KG1 (cell line): Measurements from ENCODE around the gene ZNRF3.
"Not testable (repeated sequence)": the region's sequence is repeated elsewhere in the genome, so short reads cannot be mapped to it uniquely, and the experiment has no call there.

Source experiments
- DNase-seq: peaks from one replicate; lab custom pipeline; 2025; lab: John Stamatoyannopoulos, UW

ZNRF3 gene

DNA sequence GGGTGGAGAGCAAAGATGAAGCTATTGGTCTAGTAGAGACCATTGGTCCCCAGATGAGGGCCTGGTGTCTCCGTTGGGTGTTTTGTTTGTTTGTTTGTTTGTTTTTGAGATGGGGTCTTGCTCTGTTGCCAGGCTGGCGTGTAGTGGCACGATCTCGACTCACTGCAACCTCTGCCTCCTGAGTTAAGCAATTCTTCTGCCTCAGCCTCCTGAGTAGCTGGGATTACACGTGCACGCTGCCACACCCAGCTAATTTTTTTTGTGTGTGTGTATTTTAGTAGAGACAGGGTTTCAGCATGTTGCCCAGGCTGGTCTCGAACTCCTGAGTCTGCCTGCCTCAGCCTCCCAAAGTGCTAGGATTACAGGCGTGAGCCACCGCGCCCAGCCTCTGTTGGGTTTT, 25.4 kb downstream of the ZNRF3 start:
- DNase-seq = not testable (repeated sequence)

GRCh38 chr22:28909375-28909774, 26.0 kb downstream of the ZNRF3 start:
- no peak for DNase-seq

- no peak for DNase-seq
These were observed 27.4 kb downstream of the ZNRF3 start for GRCh38 chr22:28910569-28911303.

- no peak for DNase-seq
These were observed 27.9 kb downstream of the ZNRF3 start for GRCh38 chr22:28911304-28911690.

GRCh38 chr22:28911777-28912669, 28.7 kb downstream of the ZNRF3 start:
- no peak for DNase-seq

- no peak for DNase-seq
These were observed 30.8 kb downstream of the ZNRF3 start for GRCh38 chr22:28914201-28914600.

GRCh38 chr22:28915969-28916368, 32.6 kb downstream of the ZNRF3 start:
- DNase-seq = no peak

GRCh38 chr22:28917747-28918549, 34.6 kb downstream of the ZNRF3 start:
- DNase-seq = no peak

- no peak for DNase-seq
These were observed 35.3 kb downstream of the ZNRF3 start for GRCh38 chr22:28918550-28919271.

DNA sequence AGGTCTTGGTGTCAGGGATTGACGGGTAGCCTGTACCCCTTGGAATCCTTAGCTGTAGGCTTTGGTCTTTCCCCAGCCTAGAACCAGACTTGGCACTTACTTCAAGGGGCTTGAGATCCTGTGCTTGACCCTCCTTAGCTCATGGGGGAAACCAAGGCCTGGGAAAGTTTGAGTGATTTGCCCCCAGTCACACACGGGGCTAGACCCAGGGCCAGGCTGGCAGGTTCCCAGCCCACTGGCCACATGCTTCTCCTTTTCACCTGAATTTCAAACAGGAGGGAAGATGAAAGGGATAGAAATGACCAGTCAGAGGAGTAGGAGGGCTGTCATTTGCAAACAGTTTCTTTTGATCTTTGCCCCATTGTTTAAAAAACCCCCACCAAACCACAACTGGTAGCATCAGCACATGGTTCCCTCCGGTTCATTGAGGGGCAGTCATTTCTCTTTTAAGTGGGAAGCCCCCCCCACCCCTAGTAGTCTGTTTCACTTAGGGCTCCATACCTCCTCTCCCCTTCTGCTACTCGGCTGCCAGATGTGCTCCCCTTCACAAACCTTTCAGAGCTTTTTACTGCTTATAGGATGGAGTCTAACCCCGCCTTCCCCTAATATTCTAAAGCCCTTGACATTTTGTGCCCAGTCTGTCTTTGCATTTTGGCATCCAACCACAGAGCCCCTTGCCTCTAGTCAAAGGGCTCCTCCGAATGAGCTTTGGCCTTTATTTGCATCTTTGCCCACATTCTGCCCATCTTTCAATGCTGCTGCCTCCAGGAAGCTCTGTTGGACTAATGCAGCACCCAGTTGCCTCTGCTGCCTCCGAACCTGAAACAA, 37.6 kb downstream of the ZNRF3 start:
- no peak for DNase-seq

- no peak for DNase-seq
These were observed 38.2 kb downstream of the ZNRF3 start for GRCh38 chr22:28921585-28921879.

DNA sequence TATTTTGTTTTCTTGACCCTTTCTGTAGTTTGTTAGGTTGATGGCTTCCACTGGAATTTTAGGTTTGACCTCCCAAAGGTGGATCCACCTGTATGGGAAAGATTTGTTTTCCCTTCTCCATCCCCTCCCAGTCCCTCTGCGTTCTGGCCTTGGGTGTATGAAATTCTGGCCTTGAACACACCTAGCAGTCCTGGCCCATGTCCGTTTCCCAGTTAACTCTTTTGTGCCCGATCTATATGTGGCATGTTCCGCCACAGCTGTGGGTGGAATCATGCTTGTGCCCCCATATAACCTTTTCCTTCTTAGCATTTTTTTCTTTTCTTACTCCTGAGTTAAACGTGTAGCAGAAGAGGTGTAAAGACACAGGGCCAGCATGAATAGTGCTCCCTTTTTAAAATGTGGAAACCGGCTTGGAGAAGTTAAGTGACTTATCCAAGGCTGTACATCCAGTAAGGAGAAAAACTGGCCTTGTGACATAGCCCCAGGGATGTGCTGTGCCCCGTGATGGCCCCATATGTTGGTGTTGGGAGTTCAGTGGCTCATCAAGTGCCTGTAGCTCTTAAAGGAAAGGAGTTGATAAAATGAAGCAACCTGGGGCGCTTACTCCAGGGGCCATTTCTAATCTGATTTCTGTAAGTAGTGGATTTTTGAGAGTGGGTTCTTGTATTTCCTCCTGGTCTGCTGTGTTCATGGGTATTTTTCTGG, 39.3 kb downstream of the ZNRF3 start:
- DNase-seq = no peak

GRCh38 chr22:28923826-28924732, 40.7 kb downstream of the ZNRF3 start:
- no peak for DNase-seq

- no peak for DNase-seq
These were observed 42.5 kb downstream of the ZNRF3 start for GRCh38 chr22:28925916-28926315.

DNA sequence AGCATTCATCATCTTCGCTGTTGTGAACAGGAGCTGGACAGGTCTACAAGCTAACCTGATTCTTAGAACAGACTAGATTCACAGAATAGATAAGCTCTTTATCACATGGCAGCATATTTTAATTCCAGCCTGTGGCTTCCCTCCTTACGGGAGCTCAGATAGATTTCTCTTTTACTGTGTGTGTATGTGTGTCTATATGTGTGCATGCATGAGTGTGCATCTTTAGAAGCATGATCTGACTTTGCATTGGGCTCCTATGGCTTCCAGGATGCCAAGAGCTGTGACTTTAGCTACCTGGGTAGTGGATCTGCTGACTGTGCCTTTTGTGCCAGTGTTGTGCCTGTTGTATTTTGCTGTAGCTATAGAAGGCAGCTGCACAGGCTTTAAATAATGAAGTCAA, 44.3 kb downstream of the ZNRF3 start:
- no peak for DNase-seq

- DNase-seq = no peak
These were observed 45.8 kb downstream of the ZNRF3 start for GRCh38 chr22:28929197-28929596.

- no peak for DNase-seq
These were observed 47.1 kb downstream of the ZNRF3 start for GRCh38 chr22:28930357-28931007.

DNA sequence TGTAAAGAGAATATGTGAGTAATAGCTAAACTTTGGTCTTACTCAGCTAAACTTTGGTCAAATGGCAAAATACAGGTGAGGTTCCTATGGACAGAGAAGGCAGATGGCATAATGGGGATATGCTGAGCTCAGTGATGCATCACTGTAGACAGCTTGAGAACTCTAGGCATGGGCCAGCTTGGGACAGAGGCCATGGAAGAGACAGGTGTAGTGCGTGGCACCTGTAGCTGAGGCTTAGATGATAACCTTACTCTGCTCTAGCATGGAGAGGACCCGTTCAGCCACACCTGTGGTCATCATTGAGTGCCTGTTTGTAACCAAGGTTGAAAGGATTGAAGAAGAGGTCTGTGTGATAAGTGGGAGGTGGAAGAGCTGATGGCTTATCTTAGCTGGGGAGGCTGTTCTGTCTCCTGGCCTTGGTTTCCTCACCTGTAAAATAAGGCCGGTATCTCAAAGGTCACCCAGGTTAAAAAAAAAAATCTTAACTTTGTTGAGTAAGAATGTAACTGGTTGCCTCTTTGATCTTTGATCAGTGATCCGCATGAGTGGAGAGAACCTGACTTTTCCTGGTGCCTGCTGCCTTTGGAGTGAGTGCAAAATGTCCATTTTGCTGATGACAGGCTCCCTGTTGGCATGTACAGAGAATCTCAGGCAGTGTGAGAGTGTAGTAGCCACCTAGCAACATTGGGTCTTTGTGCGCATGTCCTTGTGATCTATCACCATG, 48.6 kb downstream of the ZNRF3 start:
- no peak for DNase-seq
